GM12878 (cell line): ENCODE results near the gene MARF1.

Experiments used
- E2F4 ChIP-seq: IDR thresholded peaks from 2 replicates; pipeline ENCODE4 v1.6.1; 2012; ENCODE audit warnings: low read depth, low read length, improper control_type of control experiment
- IRF3 ChIP-seq: fragments of 450-650 bp; IDR thresholded peaks from 2 replicates; pipeline ENCODE4 v1.6.1; 2014; ENCODE audit warnings: mild to moderate bottlenecking
- JUNB ChIP-seq: IDR thresholded peaks from 2 replicates; pipeline ENCODE4 v1.6.1; 2016; ENCODE audit warnings: antibody characterized with exemption, mild to moderate bottlenecking
- MEF2B ChIP-seq: fragments of 450-650 bp; IDR thresholded peaks from 2 replicates; pipeline ENCODE4 v1.6.1; 2018; ENCODE audit warnings: mild to moderate bottlenecking, moderate library complexity; ENCODE audit not compliant: partially characterized antibody, poor library complexity, severe bottlenecking
- NR2C1 ChIP-seq: fragments of 450-650 bp; IDR thresholded peaks from 2 replicates; pipeline ENCODE4 v1.6.1; 2017; ENCODE audit warnings: antibody characterized with exemption, mild to moderate bottlenecking, moderate library complexity
- POLR2A ChIP-seq: IDR thresholded peaks from 2 replicates; pipeline ENCODE4 v1.6.1; 2011; ENCODE audit warnings: low read depth, mild to moderate bottlenecking, low read length
- RELA ChIP-seq: fragments of 450-650 bp; IDR thresholded peaks from 2 replicates; pipeline ENCODE4 v1.8.0; 2014; ENCODE audit warnings: borderline replicate concordance; ENCODE audit not compliant: partially characterized antibody
- TAF1 ChIP-seq: IDR thresholded peaks from 2 replicates; pipeline ENCODE4 v1.6.1; 2011; ENCODE audit warnings: mild to moderate bottlenecking, low read depth, low read length, borderline replicate concordance
- ZSCAN29 ChIP-seq: fragments of 450-650 bp; IDR thresholded peaks from 2 replicates; pipeline ENCODE4 v1.6.1; 2017; ENCODE audit warnings: mild to moderate bottlenecking, moderate library complexity

GRCh38 chr16:15556130-15556529 is 86.8 kb downstream of the MARF1 start:
- TF ChIP-seq ZSCAN29 (no peak), POLR2A (no peak), E2F4 (no peak), NR2C1 (no peak), IRF3 (no peak), TAF1 (no peak), JUNB (no peak), MEF2B (no peak), RELA (no peak)
